OCI-LY3 (cell line): Measurements from ENCODE around the gene TRIM69.

Source experiments
- H2AFZ ChIP-seq: fragments of 200-600, 300-600 bp; shearing (Covaris generic); 2 replicates; pipeline ENCODE4 v1.6.0; 2014; ENCODE audit warnings: antibody characterized with exemption, low read depth, low read length
- H3K27ac ChIP-seq: fragments of 200-600, 300-600 bp; sonication (generic); 2 replicates; pipeline ENCODE4 v1.5.1; 2014; ENCODE audit warnings: mild to moderate bottlenecking, low read length, moderate library complexity, mixed read lengths
- H3K27me3 ChIP-seq: fragments of 200-600, 300-600 bp; sonication (generic); 2 replicates; pipeline ENCODE4 v1.6.1; 2014; ENCODE audit warnings: low read depth, low read length, mixed read lengths
- H3K36me3 ChIP-seq: fragments of 200-600, 300-600 bp; sonication (generic); replicated peaks from 2 replicates; pipeline ENCODE3; 2014; ENCODE audit warnings: low read depth, low read length, mixed read lengths
- H3K4me1 ChIP-seq: fragments of 300-600, 200-600 bp; sonication (generic); 2 replicates; pipeline ENCODE4 v1.6.1; 2014; ENCODE audit warnings: low read length, mixed read lengths
- H3K4me2 ChIP-seq: fragments of 200-600, 300-600 bp; sonication (generic); 2 replicates; pipeline ENCODE4 v1.6.1; 2014; ENCODE audit warnings: low read length, mixed read lengths
- H3K4me3 ChIP-seq: fragments of 300-600, 200-600 bp; sonication (generic); 2 replicates; pipeline ENCODE4 v1.5.1; 2014; ENCODE audit warnings: antibody characterized with exemption, mild to moderate bottlenecking, low read length, moderate library complexity
- H3K79me2 ChIP-seq: fragments of 300-600, 200-600 bp; shearing (Covaris generic); 2 replicates; pipeline ENCODE4 v1.6.1; 2014; ENCODE audit warnings: mild to moderate bottlenecking, low read length, mixed read lengths
- H3K9ac ChIP-seq: fragments of 300-600, 200-600 bp; shearing (Covaris generic); 2 replicates; pipeline ENCODE4 v1.6.0; 2014; ENCODE audit warnings: mild to moderate bottlenecking, low read length, moderate library complexity
- H3K9me3 ChIP-seq: fragments of 200-600, 300-600 bp; shearing (Covaris generic); 2 replicates; pipeline ENCODE4 v1.6.1; 2014; ENCODE audit warnings: low read length, mixed read lengths; ENCODE audit not compliant: insufficient read depth
- H4K20me1 ChIP-seq: fragments of 200-600, 300-600 bp; sonication (generic); 2 replicates; pipeline ENCODE4 v1.6.1; 2016; ENCODE audit warnings: low read length, mixed read lengths; ENCODE audit not compliant: insufficient read depth
- EZH2phosphoT487 ChIP-seq: fragments of 200-600 bp; shearing (Covaris generic); IDR thresholded peaks from 2 replicates; pipeline ENCODE4 v1.6.1; 2018; ENCODE audit warnings: antibody characterized with exemption, mixed run types, low read depth
- TF ChIP-seq, protein P1 (sequence below): fragments of 200-600, 300-600 bp; sonication (generic); IDR thresholded peaks from 2 replicates; pipeline ENCODE4 v1.5.1; 2014; ENCODE audit warnings: antibody characterized with exemption, low read length, low read depth

The TRIM69 gene

DNA sequence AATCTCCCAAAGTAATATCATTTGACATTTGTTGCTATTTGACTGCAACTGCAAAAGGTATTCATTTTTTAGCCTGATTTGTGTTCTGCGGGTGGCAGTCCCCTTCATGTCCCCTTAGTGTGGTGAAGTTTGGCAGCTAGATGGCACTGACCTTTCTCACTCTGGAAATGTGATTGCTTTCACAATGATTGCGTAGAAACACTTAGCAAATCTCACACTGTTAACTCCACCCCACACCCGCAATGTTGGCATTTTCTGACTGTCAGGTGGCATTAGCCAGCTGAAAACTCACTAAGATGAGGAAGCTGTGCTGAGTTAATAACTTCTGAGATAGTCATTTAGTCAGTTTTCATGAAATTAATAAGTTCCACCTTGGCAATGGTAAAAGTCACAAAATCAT, 76.9 kb downstream of the TRIM69 start:
- Histone ChIP-seq H3K27ac (peak overlapping the region; percentile 87), H3K79me2 (no peaks in the 10 kb centered on the region), H3K4me1 (peaks cover 45% of the 10 kb centered on the region), H2AFZ (no peak overlapping the region), H3K4me3 (peak overlapping the region; percentile 59), H3K9me3 (no peaks in the 10 kb centered on the region), H3K27me3 (no peaks in the 10 kb centered on the region), H4K20me1 (no peaks in the 10 kb centered on the region), H3K36me3 (no peaks in the 10 kb centered on the region), H3K4me2 (peak overlapping the region; percentile 81), H3K9ac (peak overlapping the region; percentile 45)
- TF ChIP-seq EZH2phosphoT487 = no peak
- TF ChIP-seq, protein P1, sequence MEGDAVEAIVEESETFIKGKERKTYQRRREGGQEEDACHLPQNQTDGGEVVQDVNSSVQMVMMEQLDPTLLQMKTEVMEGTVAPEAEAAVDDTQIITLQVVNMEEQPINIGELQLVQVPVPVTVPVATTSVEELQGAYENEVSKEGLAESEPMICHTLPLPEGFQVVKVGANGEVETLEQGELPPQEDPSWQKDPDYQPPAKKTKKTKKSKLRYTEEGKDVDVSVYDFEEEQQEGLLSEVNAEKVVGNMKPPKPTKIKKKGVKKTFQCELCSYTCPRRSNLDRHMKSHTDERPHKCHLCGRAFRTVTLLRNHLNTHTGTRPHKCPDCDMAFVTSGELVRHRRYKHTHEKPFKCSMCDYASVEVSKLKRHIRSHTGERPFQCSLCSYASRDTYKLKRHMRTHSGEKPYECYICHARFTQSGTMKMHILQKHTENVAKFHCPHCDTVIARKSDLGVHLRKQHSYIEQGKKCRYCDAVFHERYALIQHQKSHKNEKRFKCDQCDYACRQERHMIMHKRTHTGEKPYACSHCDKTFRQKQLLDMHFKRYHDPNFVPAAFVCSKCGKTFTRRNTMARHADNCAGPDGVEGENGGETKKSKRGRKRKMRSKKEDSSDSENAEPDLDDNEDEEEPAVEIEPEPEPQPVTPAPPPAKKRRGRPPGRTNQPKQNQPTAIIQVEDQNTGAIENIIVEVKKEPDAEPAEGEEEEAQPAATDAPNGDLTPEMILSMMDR = peak; percentile 49
